Measurements from ENCODE around the gene ANGEL2. TPM values are rescaled to one million over a fixed set of nuclear protein-coding genes. Genes with fewer than 3 reads are reported as not detected.

The ANGEL2 gene
- 10 to 100 TPM; 13.8 to 22.0 (median 18.6) TPM for total RNA-seq
- polyA plus RNA-seq: 10 to 100 TPM in 1 of 2 donors, 1 to 10 TPM in 1; 6.1 to 20.0 TPM
- long read RNA-seq, donor 1, partial matches to known transcripts: 2 of 14 reads
- long read RNA-seq, donor 1, other reads (novel, unspliced or antisense): 12 of 14 reads
- long read RNA-seq, donor 2, partial matches to known transcripts: 1 of 14 reads
- long read RNA-seq, donor 2, other reads (novel, unspliced or antisense): 13 of 14 reads
- long read RNA-seq, donor 3, full-length matches to known transcripts: 2 of 28 reads
- long read RNA-seq, donor 3, partial matches to known transcripts: 7 of 28 reads
- long read RNA-seq, donor 3, other reads (novel, unspliced or antisense): 19 of 28 reads

DNA sequence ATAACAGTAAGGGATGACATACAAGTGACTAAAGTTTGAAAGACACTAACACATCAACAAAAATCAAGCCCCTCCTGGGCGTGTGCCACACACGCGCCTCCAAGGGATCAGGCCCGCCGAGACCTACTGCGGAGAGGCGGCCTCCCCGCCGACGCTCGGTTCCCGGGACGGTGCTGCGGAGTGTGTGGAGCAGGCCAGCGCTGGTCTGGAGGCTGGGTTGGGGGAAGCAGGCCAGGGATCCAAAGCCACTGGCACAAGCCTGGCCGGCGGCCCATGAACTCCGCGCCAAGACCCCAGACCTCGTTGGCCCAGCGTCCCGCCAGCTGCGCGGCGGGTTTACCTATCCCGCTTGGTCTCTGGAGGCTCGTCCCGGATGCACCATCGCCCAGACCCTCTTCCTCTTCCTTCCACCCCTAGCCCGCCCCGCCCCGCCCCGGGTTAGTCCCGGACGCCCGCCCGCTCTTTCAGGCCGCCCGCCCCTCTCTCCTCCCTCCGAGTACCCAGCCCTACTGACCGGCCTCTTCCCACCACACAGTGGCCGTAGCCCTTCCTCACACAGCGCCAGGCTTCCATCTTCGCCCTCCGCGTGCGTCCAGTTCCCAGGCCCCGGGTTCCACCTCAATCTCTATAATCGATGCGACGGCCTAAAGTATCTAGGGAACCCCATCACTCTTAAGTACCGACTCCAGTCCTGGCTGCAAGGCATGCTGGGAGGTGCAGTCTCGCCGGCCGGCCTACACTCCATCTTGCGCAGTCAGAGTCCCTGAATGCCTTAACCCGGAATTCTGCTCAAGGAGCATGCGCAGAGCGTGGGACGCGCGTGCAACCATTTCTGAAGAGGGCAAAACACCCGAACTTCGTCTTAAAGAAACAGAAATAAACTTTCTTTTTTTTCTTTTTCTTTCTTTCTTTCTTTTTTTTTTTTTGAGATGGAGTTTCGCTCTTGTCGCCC, at the start of gene ANGEL2:
ANGEL2 (minus strand) TSS at position 769 of the 952 bp plus-strand sequence; CDS start at position 573, 196 bp downstream.
- TF ChIP-seq CTCF (IDR thresholded peaks at IDR 0.05): no peak
- H3K27ac ChIP-seq: peak within 1 kb of the TSS; percentile 84 to 96 (median 94)
- DNase-seq: peak; percentile 96 to 97
- no peaks in the 10 kb centered on the region for H3K27me3 ChIP-seq
- ATAC-seq: peak; percentile 97 to 99 (median 99)
- WGBS, 2 donors: 0 to 1% methylated on average over 62 to 66 of the region's 66 CpGs
- H3K9me3 ChIP-seq: no peaks in the 10 kb centered on the region
- peaks cover 0 to 22% (median 17%) of the 10 kb centered on the region in 9 donors for H3K4me1 ChIP-seq
- peak within 1 kb of the TSS; percentile 72 to 96 (median 88) for H3K4me3 ChIP-seq
- peaks cover 0 to 30% (median 0%) of the 10 kb centered on the region in 9 donors for H3K36me3 ChIP-seq
- intact Hi-C loops (cut with DNase I): loop anchor here in 1 of 10 donors (2.0 kb wide), 1 partner anchor 35 kb away; the partner anchor contains the start of gene RPS6KC1

DNA sequence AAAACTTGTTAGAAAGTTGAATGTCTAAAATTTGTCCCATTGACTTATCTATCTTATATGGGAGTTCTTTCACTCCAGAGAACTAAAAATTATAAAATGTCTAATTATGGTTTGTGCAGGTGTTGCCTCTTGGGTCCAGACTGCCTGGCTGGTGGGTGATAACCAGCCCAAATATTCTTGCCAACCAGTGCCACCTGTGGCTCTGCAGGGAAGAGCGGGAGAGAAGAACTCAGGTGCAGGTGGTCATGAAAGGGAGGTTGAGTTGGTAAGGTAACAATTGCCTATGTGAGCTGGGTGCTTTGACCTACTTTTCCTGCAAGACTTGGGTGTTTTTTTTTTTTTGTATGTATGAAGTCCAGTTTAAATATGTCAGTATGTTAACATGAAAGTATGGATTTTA, 45.6 kb upstream of the ANGEL2 start:
- 98 to 100% methylated on average over 1 of the region's 1 CpG for WGBS, 2 donors
- Histone ChIP-seq H3K9me3 (peaks cover 0 to 10% (median 0%) of the 10 kb centered on the region in 11 donors), H3K27ac (no peak overlapping the region), H3K27me3 (no peaks in the 10 kb centered on the region), H3K4me3 (no peak overlapping the region), H3K4me1 (peaks cover 0 to 2% (median 0%) of the 10 kb centered on the region in 9 donors), H3K36me3 (no peaks in the 10 kb centered on the region)
- ATAC-seq: no peak
- DNase-seq: no peak
- intact Hi-C loops (cut with DNase I): no loop called here
- TF ChIP-seq CTCF (IDR thresholded peaks at IDR 0.05): no peak

DNA sequence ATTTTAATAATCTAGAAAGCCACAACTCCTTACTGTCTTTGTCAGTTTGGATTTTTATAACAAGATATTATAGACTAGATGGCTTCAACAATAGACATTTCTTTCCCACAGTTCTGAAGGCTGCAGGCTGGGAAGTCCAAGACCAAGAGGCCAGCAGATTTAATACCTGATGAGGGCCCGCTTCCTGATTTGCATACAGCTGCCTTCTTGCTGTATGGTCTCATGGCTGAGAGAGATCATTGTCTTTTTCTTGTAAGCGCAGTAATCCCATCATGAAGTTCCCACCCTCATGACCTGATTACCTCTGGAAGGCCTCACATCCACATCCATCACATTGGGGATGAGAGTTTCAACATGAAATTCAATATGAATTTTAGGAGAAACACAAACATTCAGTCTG, 45.2 kb upstream of the ANGEL2 start:
- no peaks in the 10 kb centered on the region for H3K36me3 ChIP-seq
- H3K4me3 ChIP-seq: no peak overlapping the region
- H3K9me3 ChIP-seq: peaks cover 0 to 10% (median 0%) of the 10 kb centered on the region in 11 donors
- no peak for TF ChIP-seq CTCF (IDR thresholded peaks at IDR 0.05)
- no peak for ATAC-seq
- WGBS, 2 donors: 100% methylated on average over 2 of the region's 2 CpGs
- no peaks in the 10 kb centered on the region for H3K4me1 ChIP-seq
- intact Hi-C loops (cut with DNase I): no loop called here
- DNase-seq: no peak
- H3K27me3 ChIP-seq: no peaks in the 10 kb centered on the region
- H3K27ac ChIP-seq: no peak overlapping the region
